ENCODE data around the gene TIGD1.
"Not testable (repeated sequence)": the region's sequence is repeated elsewhere in the genome, so short reads cannot be mapped to it uniquely, and the experiment has no call there.

DNA sequence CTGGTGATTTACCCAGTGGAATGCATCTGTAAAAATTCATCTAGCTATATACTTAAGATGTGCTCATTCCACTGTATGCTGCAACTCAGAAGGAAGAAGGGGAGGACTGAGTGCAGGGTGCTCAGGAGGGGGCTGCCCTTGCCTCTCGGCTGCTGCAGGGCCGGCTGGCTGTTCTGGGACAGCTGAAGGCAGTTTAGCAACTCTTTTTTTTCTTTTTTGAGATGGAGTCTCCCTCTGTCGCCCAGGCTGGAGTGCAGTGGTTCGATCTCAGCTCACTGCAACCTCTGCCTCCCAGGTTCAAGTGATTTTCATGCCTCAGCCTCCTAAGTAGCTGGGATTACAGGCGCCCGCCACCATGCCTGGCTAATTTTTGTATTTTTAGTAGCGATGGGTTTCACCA is 17.5 kb downstream of the TIGD1 start:
- not testable (repeated sequence) for TF ChIP-seq EZH2phosphoT487 (IDR thresholded peaks at IDR 0.05; ENCODE audit: borderline replicate concordance); EGR1 (IDR thresholded peaks at IDR 0.05; ENCODE audit: low read depth); TCF7L2 (IDR thresholded peaks at IDR 0.05; ENCODE audit: borderline replicate concordance, extremely low read depth, insufficient read depth, insufficient read length)
- TF ChIP-seq, protein P1, sequence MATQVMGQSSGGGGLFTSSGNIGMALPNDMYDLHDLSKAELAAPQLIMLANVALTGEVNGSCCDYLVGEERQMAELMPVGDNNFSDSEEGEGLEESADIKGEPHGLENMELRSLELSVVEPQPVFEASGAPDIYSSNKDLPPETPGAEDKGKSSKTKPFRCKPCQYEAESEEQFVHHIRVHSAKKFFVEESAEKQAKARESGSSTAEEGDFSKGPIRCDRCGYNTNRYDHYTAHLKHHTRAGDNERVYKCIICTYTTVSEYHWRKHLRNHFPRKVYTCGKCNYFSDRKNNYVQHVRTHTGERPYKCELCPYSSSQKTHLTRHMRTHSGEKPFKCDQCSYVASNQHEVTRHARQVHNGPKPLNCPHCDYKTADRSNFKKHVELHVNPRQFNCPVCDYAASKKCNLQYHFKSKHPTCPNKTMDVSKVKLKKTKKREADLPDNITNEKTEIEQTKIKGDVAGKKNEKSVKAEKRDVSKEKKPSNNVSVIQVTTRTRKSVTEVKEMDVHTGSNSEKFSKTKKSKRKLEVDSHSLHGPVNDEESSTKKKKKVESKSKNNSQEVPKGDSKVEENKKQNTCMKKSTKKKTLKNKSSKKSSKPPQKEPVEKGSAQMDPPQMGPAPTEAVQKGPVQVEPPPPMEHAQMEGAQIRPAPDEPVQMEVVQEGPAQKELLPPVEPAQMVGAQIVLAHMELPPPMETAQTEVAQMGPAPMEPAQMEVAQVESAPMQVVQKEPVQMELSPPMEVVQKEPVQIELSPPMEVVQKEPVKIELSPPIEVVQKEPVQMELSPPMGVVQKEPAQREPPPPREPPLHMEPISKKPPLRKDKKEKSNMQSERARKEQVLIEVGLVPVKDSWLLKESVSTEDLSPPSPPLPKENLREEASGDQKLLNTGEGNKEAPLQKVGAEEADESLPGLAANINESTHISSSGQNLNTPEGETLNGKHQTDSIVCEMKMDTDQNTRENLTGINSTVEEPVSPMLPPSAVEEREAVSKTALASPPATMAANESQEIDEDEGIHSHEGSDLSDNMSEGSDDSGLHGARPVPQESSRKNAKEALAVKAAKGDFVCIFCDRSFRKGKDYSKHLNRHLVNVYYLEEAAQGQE (IDR thresholded peaks at IDR 0.05; ENCODE audit: low read depth), result not testable (repeated sequence)
- TF ChIP-seq, protein P2, sequence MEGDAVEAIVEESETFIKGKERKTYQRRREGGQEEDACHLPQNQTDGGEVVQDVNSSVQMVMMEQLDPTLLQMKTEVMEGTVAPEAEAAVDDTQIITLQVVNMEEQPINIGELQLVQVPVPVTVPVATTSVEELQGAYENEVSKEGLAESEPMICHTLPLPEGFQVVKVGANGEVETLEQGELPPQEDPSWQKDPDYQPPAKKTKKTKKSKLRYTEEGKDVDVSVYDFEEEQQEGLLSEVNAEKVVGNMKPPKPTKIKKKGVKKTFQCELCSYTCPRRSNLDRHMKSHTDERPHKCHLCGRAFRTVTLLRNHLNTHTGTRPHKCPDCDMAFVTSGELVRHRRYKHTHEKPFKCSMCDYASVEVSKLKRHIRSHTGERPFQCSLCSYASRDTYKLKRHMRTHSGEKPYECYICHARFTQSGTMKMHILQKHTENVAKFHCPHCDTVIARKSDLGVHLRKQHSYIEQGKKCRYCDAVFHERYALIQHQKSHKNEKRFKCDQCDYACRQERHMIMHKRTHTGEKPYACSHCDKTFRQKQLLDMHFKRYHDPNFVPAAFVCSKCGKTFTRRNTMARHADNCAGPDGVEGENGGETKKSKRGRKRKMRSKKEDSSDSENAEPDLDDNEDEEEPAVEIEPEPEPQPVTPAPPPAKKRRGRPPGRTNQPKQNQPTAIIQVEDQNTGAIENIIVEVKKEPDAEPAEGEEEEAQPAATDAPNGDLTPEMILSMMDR (IDR thresholded peaks at IDR 0.05 in 2 of 3, conservative IDR thresholded peaks at IDR 0.05 in 1 of 3; ENCODE audit: borderline replicate concordance in 1 of 3, insufficient read depth in 1 of 3, low read depth in 2 of 3, low read length in 2 of 3), result not testable (repeated sequence)
